Suprapubic skin (tissue), 4 donors: ENCODE measurements around the gene NBEAL1. TPM values are rescaled to one million over a fixed set of nuclear protein-coding genes. Genes with fewer than 3 reads are reported as not detected.
"Not testable (repeated sequence)": the region's sequence is repeated elsewhere in the genome, so short reads cannot be mapped to it uniquely, and the experiment has no call there.

Source experiments
- DNase-seq, 2 donors: peaks; one replicate each; pipeline ENCODE4 v3.0.0-alpha.2; 2019; ENCODE audit warnings: low spot score in 2 of 2
- H3K27ac ChIP-seq: fragments of 200-600 bp; sonication (generic); one replicate; pipeline ENCODE4 v1.5.1; 2019
- H3K27me3 ChIP-seq: fragments of 200-600 bp; sonication (generic); one replicate; pipeline ENCODE4 v1.5.1; 2019
- H3K36me3 ChIP-seq: fragments of 200-600 bp; sonication (generic); one replicate; pipeline ENCODE4 v1.5.1; 2019
- H3K4me1 ChIP-seq: fragments of 200-600 bp; sonication (generic); one replicate; pipeline ENCODE4 v1.5.1; 2019
- H3K4me3 ChIP-seq: fragments of 200-600 bp; sonication (generic); one replicate; pipeline ENCODE4 v1.5.1; 2019; ENCODE audit warnings: mild to moderate bottlenecking
- H3K9me3 ChIP-seq: fragments of 200-600 bp; sonication (generic); one replicate; pipeline ENCODE4 v1.5.1; 2019
- CTCF ChIP-seq, 2 donors: fragments of 200-600 bp in 1 of 2; fragments of 450-650 bp in 1 of 2; sonication (generic) in 1 of 2; IDR thresholded peaks; one replicate each; pipeline ENCODE4 v1.5.1; 2016 to 2019; ENCODE audit warnings: antibody characterized with exemption in 2 of 2, mild to moderate bottlenecking in 1 of 2, moderate library complexity in 1 of 2
- EP300 ChIP-seq: sonication (generic); formaldehyde crosslinking; IDR thresholded peaks from one replicate; pipeline ENCODE4 v1.6.1; 2017; ENCODE audit warnings: antibody characterized with exemption
- POLR2A ChIP-seq, 2 donors: fragments of 450-650 bp; IDR thresholded peaks; one replicate each; pipeline ENCODE4 v1.6.1; 2017; ENCODE audit warnings: antibody characterized with exemption in 2 of 2, mild to moderate bottlenecking in 2 of 2, moderate library complexity in 2 of 2
- POLR2AphosphoS5 ChIP-seq, 3 donors: sonication (generic); formaldehyde crosslinking; IDR thresholded peaks; one replicate each; pipeline ENCODE4 v1.6.1; 2017; ENCODE audit warnings: antibody characterized with exemption in 3 of 3
- WGBS: methylation state at CpG from one replicate; pipeline ENCODE4 v1.1.5; 2018; 5-methylcytosine and 5-hydroxymethylcytosine counted together
- total RNA-seq, 4 donors: library from RNA; depleted of rRNA; stranded (reverse); fragments of >200 nt; gene quantifications; one replicate each; pipeline ENCODE4 v1.1.0, GENCODE V29; 2016

NBEAL1 gene
- total RNA-seq, 4 donors from 2014 or later = 21.1 to 46.8 (median 29.5) TPM

DNA sequence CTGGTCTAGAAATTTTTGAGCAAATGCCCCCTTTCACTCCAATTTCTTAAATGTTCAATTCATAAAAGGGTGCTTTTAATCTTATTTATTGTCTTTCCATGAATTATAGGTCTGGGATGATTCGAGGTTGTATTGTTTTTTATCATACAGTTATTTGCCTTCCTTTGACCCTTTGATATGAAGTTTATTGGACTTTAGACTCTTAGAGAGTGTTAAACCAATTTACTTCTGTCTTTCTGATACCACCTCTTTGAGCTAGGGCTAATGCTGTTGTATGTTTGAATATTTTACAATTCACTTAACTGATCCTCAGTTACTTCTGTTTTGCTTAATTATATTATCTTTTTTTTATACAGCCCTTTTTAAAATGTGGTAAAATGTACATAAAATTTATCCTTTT, 134.5 kb downstream of the NBEAL1 start:
- Histone ChIP-seq H3K27ac (no peak overlapping the region), H3K4me3 (no peak overlapping the region), H3K9me3 (no peaks in the 10 kb centered on the region), H3K36me3 (peaks cover 54% of the 10 kb centered on the region), H3K4me1 (no peaks in the 10 kb centered on the region), H3K27me3 (no peaks in the 10 kb centered on the region)
- no peak for DNase-seq
- TF ChIP-seq CTCF (IDR thresholded peaks at IDR 0.05) (no peak), POLR2AphosphoS5 (IDR thresholded peaks at IDR 0.05) (no peak), POLR2A (IDR thresholded peaks at IDR 0.05) (no peak), EP300 (no peak)
- WGBS = 87% methylated on average over 1 of the region's 1 CpG

GRCh38 chr2:203155406-203155805, 140.7 kb downstream of the NBEAL1 start:
- WGBS = 88% methylated on average over 1 of the region's 1 CpG
- Histone ChIP-seq H3K36me3 (peaks cover 28% of the 10 kb centered on the region), H3K4me3 (no peak overlapping the region), H3K27ac (no peak overlapping the region), H3K27me3 (no peaks in the 10 kb centered on the region), H3K9me3 (no peaks in the 10 kb centered on the region), H3K4me1 (no peaks in the 10 kb centered on the region)
- no peak for DNase-seq
- TF ChIP-seq CTCF (IDR thresholded peaks at IDR 0.05) (no peak), EP300 (no peak), POLR2A (IDR thresholded peaks at IDR 0.05) (no peak), POLR2AphosphoS5 (IDR thresholded peaks at IDR 0.05) (no peak)

GRCh38 chr2:203162722-203163121, 148.0 kb downstream of the NBEAL1 start:
- not testable (repeated sequence) for DNase-seq
- WGBS = 99% methylated on average over 5 of the region's 5 CpGs

GRCh38 chr2:203164311-203164935, 149.7 kb downstream of the NBEAL1 start:
- WGBS = 100% methylated on average over 1 of the region's 1 CpG
- H3K27ac ChIP-seq = no peak overlapping the region
- H3K9me3 ChIP-seq = no peaks in the 10 kb centered on the region
- H3K4me3 ChIP-seq = no peak overlapping the region
- no peak for TF ChIP-seq POLR2AphosphoS5 (IDR thresholded peaks at IDR 0.05)
- no peak for TF ChIP-seq EP300
- TF ChIP-seq CTCF (IDR thresholded peaks at IDR 0.05) = no peak
- TF ChIP-seq POLR2A (IDR thresholded peaks at IDR 0.05) = no peak
- no peak for DNase-seq
- no peaks in the 10 kb centered on the region for H3K27me3 ChIP-seq
- H3K4me1 ChIP-seq = no peaks in the 10 kb centered on the region
- peaks cover 35% of the 10 kb centered on the region for H3K36me3 ChIP-seq

More at GRCh38 chr2:203162722-203163121, 148.0 kb downstream of the NBEAL1 start:
- H3K27ac ChIP-seq, H3K4me1 ChIP-seq, H3K27me3 ChIP-seq, H3K4me3 ChIP-seq, H3K9me3 ChIP-seq: not testable (repeated sequence)
- H3K36me3 ChIP-seq = peaks cover 25% of the 10 kb centered on the region

DNA sequence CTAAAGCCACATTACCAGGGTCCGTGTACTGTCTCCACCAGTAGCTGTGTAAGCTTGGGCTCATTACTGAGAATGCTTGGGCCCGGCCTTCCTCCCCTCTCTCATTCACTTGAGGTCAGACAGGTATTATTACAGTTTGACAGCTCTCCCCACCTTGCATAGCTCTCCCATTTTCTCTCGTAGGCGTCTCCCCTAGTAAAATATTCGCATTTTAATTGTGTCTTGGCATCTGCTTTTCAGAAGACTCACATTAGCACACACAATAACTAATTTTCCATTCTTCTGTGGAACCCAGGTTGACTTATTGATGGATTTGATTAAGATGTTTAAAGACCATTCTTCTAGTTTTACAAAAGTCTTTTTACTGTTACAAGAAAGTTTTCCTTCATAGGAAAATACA, 153.1 kb downstream of the NBEAL1 start:
- WGBS = 88% methylated on average over 5 of the region's 5 CpGs
- Histone ChIP-seq H3K27ac (no peak overlapping the region), H3K27me3 (no peaks in the 10 kb centered on the region), H3K4me3 (no peak overlapping the region), H3K9me3 (no peaks in the 10 kb centered on the region), H3K4me1 (no peaks in the 10 kb centered on the region), H3K36me3 (peaks cover 42% of the 10 kb centered on the region)
- no peak for DNase-seq
- TF ChIP-seq POLR2AphosphoS5 (IDR thresholded peaks at IDR 0.05) (no peak), CTCF (IDR thresholded peaks at IDR 0.05) (no peak), EP300 (no peak), POLR2A (IDR thresholded peaks at IDR 0.05) (no peak)

DNA sequence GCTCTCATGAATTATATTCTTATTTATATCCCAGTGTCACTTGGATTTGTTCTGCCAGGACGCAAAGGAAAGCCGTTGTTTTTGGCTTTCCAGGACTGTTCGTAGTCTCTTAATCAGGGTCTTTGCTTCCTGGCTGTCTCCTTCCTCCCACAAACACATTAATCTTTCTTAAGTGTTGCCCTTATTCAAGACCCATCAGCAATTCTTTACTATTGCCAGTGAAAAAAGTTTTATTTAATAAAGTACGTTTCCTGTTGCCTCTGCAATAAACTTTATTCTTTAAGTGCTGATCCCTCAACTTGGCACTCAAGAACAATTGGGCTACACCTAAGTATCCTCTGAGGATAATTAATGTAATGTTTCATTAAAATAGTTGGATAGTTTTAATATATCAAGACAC, 155.8 kb downstream of the NBEAL1 start:
- Histone ChIP-seq H3K4me1 (no peaks in the 10 kb centered on the region), H3K36me3 (peaks cover 36% of the 10 kb centered on the region), H3K9me3 (no peaks in the 10 kb centered on the region), H3K4me3 (no peak overlapping the region), H3K27ac (no peak overlapping the region), H3K27me3 (no peaks in the 10 kb centered on the region)
- TF ChIP-seq POLR2AphosphoS5 (IDR thresholded peaks at IDR 0.05) (no peak), EP300 (no peak), POLR2A (IDR thresholded peaks at IDR 0.05) (no peak)
- no peak for DNase-seq
- 88% methylated on average over 4 of the region's 4 CpGs for WGBS
